Ectodermal cell (in vitro differentiated cells): ENCODE data around the gene VNN1.
"Not testable (repeated sequence)": the region's sequence is repeated elsewhere in the genome, so short reads cannot be mapped to it uniquely, and the experiment has no call there.

Source experiments
- H3K27ac ChIP-seq: 2 replicates; pipeline ENCODE4 v1.7.0; 2013; ENCODE audit warnings: mild to moderate bottlenecking, low read depth, low read length; ENCODE audit not compliant: insufficient read depth, poor library complexity, severe bottlenecking
- H3K27me3 ChIP-seq: 2 replicates; pipeline ENCODE4 v1.7.0; 2013; ENCODE audit warnings: mild to moderate bottlenecking, low read length; ENCODE audit not compliant: insufficient read depth, control insufficient read depth, poor library complexity, severe bottlenecking
- H3K36me3 ChIP-seq: one replicate; pipeline ENCODE4 v1.7.0; 2013; ENCODE audit warnings: low read length; ENCODE audit not compliant: control insufficient read depth, insufficient read depth
- H3K4me1 ChIP-seq: one replicate; pipeline ENCODE4 v1.7.0; 2013; ENCODE audit warnings: low read length; ENCODE audit not compliant: control insufficient read depth, insufficient read depth
- H3K4me3 ChIP-seq: 2 replicates; pipeline ENCODE4 v1.7.0; 2013; ENCODE audit warnings: low read depth, low read length, control low read depth; ENCODE audit not compliant: insufficient read depth
- H3K9me3 ChIP-seq: 2 replicates; pipeline ENCODE4 v1.7.0; 2013; ENCODE audit warnings: mild to moderate bottlenecking, low read length, moderate library complexity; ENCODE audit not compliant: control insufficient read depth
- WGBS, 2 experiments: methylation state at CpG; one replicate each; pipeline ENCODE4 v1.1.7; 2013; ENCODE audit warnings: missing lambda C conversion rate in 2 of 2; 5-methylcytosine and 5-hydroxymethylcytosine counted together

VNN1 gene

GRCh38 chr6:132703936-132704335 lies 9.9 kb downstream of the VNN1 start:
- H3K4me1 ChIP-seq: no peaks in the 10 kb centered on the region
- no peak overlapping the region for H3K4me3 ChIP-seq
- no peaks in the 10 kb centered on the region for H3K9me3 ChIP-seq
- H3K36me3 ChIP-seq: no peaks in the 10 kb centered on the region
- H3K27ac ChIP-seq: no peak overlapping the region
- no peaks in the 10 kb centered on the region for H3K27me3 ChIP-seq

GRCh38 chr6:132698608-132699007 lies 15.2 kb downstream of the VNN1 start:
- no peak overlapping the region for H3K4me3 ChIP-seq
- H3K27me3 ChIP-seq: no peaks in the 10 kb centered on the region
- H3K9me3 ChIP-seq: no peaks in the 10 kb centered on the region
- WGBS, 2 experiments: 30 to 33% methylated on average over 1 of the region's 1 CpG
- no peaks in the 10 kb centered on the region for H3K4me1 ChIP-seq
- no peak overlapping the region for H3K27ac ChIP-seq
- H3K36me3 ChIP-seq: no peaks in the 10 kb centered on the region

GRCh38 chr6:132695773-132696172 lies 18.1 kb downstream of the VNN1 start:
- Histone ChIP-seq H3K36me3 (no peaks in the 10 kb centered on the region), H3K27ac (no peak overlapping the region), H3K9me3 (no peaks in the 10 kb centered on the region), H3K27me3 (no peaks in the 10 kb centered on the region), H3K4me3 (no peak overlapping the region), H3K4me1 (no peaks in the 10 kb centered on the region)
- no CpG with 5 or more reads among the region's 1 CpG for WGBS, 2 experiments

- H3K9me3 ChIP-seq: no peaks in the 10 kb centered on the region
- H3K27me3 ChIP-seq: no peaks in the 10 kb centered on the region
- H3K4me3 ChIP-seq: no peak overlapping the region
- no peaks in the 10 kb centered on the region for H3K4me1 ChIP-seq
- WGBS, 2 experiments: 93 to 96% methylated on average over 3 of the region's 3 CpGs
- H3K27ac ChIP-seq: no peak overlapping the region
- H3K36me3 ChIP-seq: no peaks in the 10 kb centered on the region
These were observed 20.4 kb downstream of the VNN1 start for GRCh38 chr6:132693478-132693877.

DNA sequence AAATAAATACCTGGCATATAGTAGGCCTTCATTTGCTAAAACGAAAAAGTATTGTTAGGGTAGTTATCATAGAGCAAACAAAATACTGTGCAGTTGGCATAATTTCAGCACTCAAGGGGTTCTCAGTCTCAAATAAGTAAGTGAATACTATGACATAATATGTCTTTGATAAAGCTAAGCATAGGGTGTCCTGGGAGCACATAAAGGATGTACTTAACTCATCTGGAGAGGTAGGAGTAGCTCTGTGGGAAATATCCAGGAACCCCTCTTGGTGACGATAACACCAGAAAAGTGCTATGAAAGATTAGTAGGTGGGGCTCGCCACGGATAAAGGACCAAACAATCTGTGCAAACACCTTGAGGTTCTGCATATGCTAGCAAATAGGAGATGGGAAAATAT lies 23.2 kb downstream of the VNN1 start:
- Histone ChIP-seq H3K9me3 (no peaks in the 10 kb centered on the region), H3K27ac (no peak overlapping the region), H3K4me3 (no peak overlapping the region), H3K4me1 (no peaks in the 10 kb centered on the region), H3K27me3 (no peaks in the 10 kb centered on the region), H3K36me3 (no peaks in the 10 kb centered on the region)
- WGBS, 2 experiments: 93 to 95% methylated on average over 3 to 4 of the region's 4 CpGs

DNA sequence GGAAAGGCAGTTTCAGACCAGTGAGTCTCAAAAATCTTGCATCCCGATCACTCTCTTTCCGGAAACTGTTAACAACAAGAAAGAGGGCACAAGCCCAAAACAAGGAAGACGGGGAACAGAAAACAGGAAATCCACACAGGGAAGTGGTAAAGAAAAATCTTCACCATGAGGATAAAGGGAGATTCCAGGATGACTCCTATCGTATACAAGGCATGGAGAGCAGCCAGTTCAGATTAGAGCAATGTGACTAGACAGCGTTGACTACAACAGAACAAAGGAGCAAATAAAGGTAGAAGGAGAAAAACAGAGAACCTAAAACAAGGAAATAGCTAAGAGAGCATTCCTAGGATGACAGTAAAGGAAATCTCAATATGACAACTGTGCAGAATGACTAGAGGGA lies 26.5 kb downstream of the VNN1 start:
- Histone ChIP-seq H3K4me3 (no peak overlapping the region), H3K4me1 (no peaks in the 10 kb centered on the region), H3K9me3 (no peaks in the 10 kb centered on the region), H3K27ac (no peak overlapping the region), H3K27me3 (no peaks in the 10 kb centered on the region), H3K36me3 (no peaks in the 10 kb centered on the region)
- WGBS, 2 experiments: 92 to 94% methylated on average over 5 of the region's 5 CpGs

DNA sequence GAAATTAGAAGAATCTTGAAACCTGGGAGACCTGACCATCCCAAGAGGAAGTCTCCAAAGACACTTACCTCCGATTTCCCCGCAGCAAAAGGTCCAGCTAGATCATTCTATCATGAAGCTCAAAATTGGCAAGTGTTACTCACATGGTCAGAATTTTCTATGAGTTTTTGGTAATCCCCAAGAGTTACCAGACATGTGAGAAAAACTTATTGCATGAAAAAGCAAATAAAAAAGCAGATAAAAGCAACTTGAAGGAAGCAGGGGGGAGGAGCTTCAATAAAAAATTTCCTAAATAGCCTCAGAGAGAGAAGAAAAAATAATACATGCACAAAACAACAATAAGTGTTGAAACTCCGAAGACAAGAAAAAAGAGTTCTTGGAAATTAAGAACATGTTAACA lies 27.3 kb downstream of the VNN1 start:
- H3K4me1 ChIP-seq: no peaks in the 10 kb centered on the region
- H3K9me3 ChIP-seq: no peaks in the 10 kb centered on the region
- H3K4me3 ChIP-seq: no peak overlapping the region
- no peaks in the 10 kb centered on the region for H3K36me3 ChIP-seq
- no peak overlapping the region for H3K27ac ChIP-seq
- WGBS, 2 experiments: 96% methylated on average over 2 to 3 of the region's 3 CpGs
- H3K27me3 ChIP-seq: no peaks in the 10 kb centered on the region

DNA sequence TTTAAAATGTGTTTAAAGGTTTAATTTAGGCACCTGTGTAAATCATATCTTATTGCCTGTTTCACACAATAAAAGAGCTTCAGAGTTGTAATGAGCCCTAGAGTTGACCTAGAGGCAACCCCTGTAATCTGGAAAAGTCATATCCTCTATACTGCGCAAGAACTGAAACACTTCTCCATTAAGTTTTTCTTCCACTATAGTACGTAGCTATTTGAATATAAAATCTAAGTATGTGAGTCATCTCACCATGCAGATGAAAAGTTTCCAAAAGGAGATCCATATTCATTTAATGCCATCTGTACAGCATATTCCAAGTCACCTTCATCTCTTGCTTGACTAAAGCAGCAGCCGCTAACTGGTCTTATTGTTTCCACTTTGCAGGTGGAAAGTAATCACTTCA lies 28.8 kb downstream of the VNN1 start:
- Histone ChIP-seq H3K4me3 (no peak overlapping the region), H3K9me3 (no peaks in the 10 kb centered on the region), H3K4me1 (no peaks in the 10 kb centered on the region), H3K27me3 (no peaks in the 10 kb centered on the region), H3K27ac (no peak overlapping the region), H3K36me3 (no peaks in the 10 kb centered on the region)
- 92% methylated on average over 3 of the region's 3 CpGs; no CpG with 5 or more reads in 1 of the 2 experiments for WGBS, 2 experiments

- Histone ChIP-seq H3K4me3 (no peak overlapping the region), H3K27ac (no peak overlapping the region), H3K4me1 (no peaks in the 10 kb centered on the region), H3K27me3 (no peaks in the 10 kb centered on the region), H3K9me3 (no peaks in the 10 kb centered on the region), H3K36me3 (no peaks in the 10 kb centered on the region)
- WGBS, 2 experiments: 79 to 85% methylated on average over 4 of the region's 6 CpGs
These were observed 29.6 kb downstream of the VNN1 start for GRCh38 chr6:132684272-132684671.

DNA sequence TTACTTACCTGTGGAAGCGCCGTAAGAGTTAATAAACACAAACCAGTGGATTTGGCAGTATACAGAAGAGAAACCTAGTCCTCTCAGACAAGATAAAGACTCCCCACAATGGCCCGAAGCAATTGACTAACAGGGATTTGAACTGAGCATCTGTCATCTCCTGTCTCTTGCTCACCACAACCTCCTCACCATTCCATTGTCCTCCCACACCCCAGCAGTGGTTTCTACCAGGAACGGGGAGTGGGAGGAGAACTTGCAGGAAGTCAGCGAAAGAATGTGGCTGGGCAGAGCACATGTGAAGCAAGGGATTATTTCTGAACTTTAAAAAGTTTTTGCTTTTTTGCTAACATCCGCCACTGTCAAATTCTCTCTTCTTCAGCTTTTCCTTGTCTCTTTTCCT lies 30.3 kb downstream of the VNN1 start:
- Histone ChIP-seq H3K4me1 (no peaks in the 10 kb centered on the region), H3K9me3 (no peaks in the 10 kb centered on the region), H3K36me3 (no peaks in the 10 kb centered on the region), H3K27ac (no peak overlapping the region), H3K27me3 (no peaks in the 10 kb centered on the region), H3K4me3 (no peak overlapping the region)
- WGBS, 2 experiments: 88 to 95% methylated on average over 6 of the region's 6 CpGs

- H3K4me3 ChIP-seq, H3K9me3 ChIP-seq, H3K27ac ChIP-seq, H3K27me3 ChIP-seq, H3K36me3 ChIP-seq, H3K4me1 ChIP-seq: not testable (repeated sequence)
These were observed 34.8 kb downstream of the VNN1 start for GRCh38 chr6:132679094-132679493.
